Measurements from ENCODE around the gene ARL4D. TPM values are rescaled to one million over a fixed set of nuclear protein-coding genes. Genes with fewer than 3 reads are reported as not detected.

ARL4D gene
- total and polyA plus RNA-seq, 2 of the 8 experiments (the other 6 are each of a cell fraction or from before 2014, with no cell fraction given), result 8.4 to 9.2 TPM

DNA sequence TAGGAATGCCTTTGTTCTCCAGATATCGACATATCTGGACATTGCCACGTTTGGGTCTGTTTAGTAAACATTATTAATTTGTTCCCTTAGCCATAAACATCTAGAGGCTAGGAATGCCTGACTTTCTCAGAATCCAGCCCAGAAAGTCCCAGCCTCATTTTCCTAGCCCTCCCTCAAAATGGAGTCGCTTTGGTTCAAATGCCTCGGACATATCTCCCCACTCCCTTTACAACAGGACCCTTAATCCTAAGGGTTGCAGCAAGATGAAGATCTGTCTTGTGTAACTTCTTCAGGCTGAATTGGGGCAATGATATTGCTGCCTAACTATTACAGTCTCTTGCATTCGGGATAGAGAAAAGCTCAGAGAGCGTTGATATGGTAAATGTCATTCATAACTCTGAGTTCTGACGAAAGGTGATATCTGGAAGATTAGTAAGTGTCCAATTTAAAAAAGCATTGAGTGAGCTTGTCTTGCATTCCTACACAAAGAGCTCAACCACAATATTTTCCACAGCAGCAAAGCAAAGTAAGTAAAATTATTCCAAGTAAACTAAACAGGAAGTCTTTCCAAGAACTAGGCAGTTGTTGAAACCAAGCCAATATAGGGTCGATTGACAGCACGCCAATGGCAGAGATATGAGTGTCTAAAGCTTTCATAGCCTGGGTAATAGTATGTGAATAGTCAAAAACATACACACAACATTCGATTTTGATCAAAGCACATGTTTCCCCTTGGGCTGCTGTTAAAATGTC lies 46.0 kb upstream of the ARL4D start:
- Histone ChIP-seq H4K5ac (ENCODE audit: insufficient read length, low read depth, low read length) (no peak overlapping the region), H3K4me2 (ENCODE audit: insufficient read depth in 1 of 2, low read depth in 2 of 2, low read length in 2 of 2) (no peak overlapping the region), H3K36me3 (ENCODE audit: control insufficient read depth in 2 of 4, insufficient read depth in 4 of 4, low read length in 3 of 4) (0 out of 8 replicates have a peak, but pooled peaks cover 0 to 9% (median 0%) of the 10 kb centered on the region in 4 experiments), H3K18ac (ENCODE audit: extremely low read depth, low read length) (no peak overlapping the region), H3K4ac (replicated peaks; ENCODE audit: insufficient read length, low read depth, low read length) (no peak overlapping the region), H2BK20ac (ENCODE audit: low read length) (no peak overlapping the region), H3K9me3 (ENCODE audit: insufficient read depth in 2 of 2, low read depth in 1 of 2, low read length in 1 of 2) (peaks cover 20 to 22% of the 10 kb centered on the region in 2 experiments), H3K4me1 (replicated peaks in 1 of 4; ENCODE audit: control insufficient read depth in 3 of 4, insufficient read depth in 4 of 4, low read length in 3 of 4) (peaks cover 0 to 5% (median 3%) of the 10 kb centered on the region in 4 experiments; a peak in 2 of 7 replicates), H4K8ac (ENCODE audit: extremely low read depth, insufficient read depth, low read length) (no peak overlapping the region), H2BK120ac (replicated peaks; ENCODE audit: low read depth, low read length) (no peak overlapping the region), H3K4me3 (ENCODE audit: extremely low read depth in 1 of 4, insufficient read depth in 2 of 4, low read depth in 3 of 4, low read length in 4 of 4) (no peak overlapping the region), H3K79me1 (ENCODE audit: low read depth, low read length) (no peaks in the 10 kb centered on the region), H3K56ac (replicated peaks; ENCODE audit: insufficient read length, low read depth, low read length) (no peak overlapping the region), H4K20me1 (replicated peaks in 1 of 2; ENCODE audit: control insufficient read depth in 1 of 2, insufficient read depth in 2 of 2, low read length in 2 of 2) (no peaks in the 10 kb centered on the region), H4K91ac (replicated peaks; ENCODE audit: insufficient read length, low read length) (no peak overlapping the region), H2BK12ac (ENCODE audit: low read depth, low read length) (no peak overlapping the region), H3K23ac (ENCODE audit: insufficient read length) (no peak overlapping the region), H3K79me2 (ENCODE audit: control insufficient read depth in 1 of 2, insufficient read depth in 2 of 2, low read length in 2 of 2) (no peaks in the 10 kb centered on the region), H3K14ac (ENCODE audit: insufficient read length) (no peak overlapping the region), H3K27me3 (replicated peaks in 1 of 4; ENCODE audit: control insufficient read depth in 3 of 4, extremely low read depth in 1 of 4, insufficient read depth in 3 of 4, low read length in 3 of 4) (peaks cover 0 to 1% (median under 1%) of the 10 kb centered on the region in 4 experiments; a peak in 4 of 7 replicates), H2AK5ac (ENCODE audit: low read depth, low read length) (no peak overlapping the region), H3K9ac (replicated peaks in 1 of 4; ENCODE audit: extremely low read depth in 1 of 4, low read depth in 3 of 4, low read length in 3 of 4) (no peak overlapping the region), H2BK15ac (ENCODE audit: low read length) (no peak overlapping the region), H2AFZ (ENCODE audit: low read length) (no peak overlapping the region), H2BK5ac (ENCODE audit: low read depth, low read length) (no peak overlapping the region), H3K27ac (ENCODE audit: low read depth, low read length) (no peak overlapping the region), H3K23me2 (ENCODE audit: low read depth, low read length) (no peaks in the 10 kb centered on the region)
- DNase-seq (ENCODE audit: low read depth in 1 of 2, low spot score in 2 of 2) (no peak), FAIRE-seq (no peak)
- WGBS, 2 experiments (ENCODE audit: extremely low coverage in 1 of 2, insufficient coverage in 1 of 2, insufficient read length in 1 of 2, insufficient replicate concordance in 2 of 2, low coverage in 1 of 2, low lambda C conversion rate in 2 of 2, missing lambda C conversion rate in 1 of 2), result 90% methylated on average over 10 of the region's 10 CpGs; no CpG with 5 or more reads in 1 of the 2 experiments
- CTCF ChIA-PET (ENCODE audit: partially characterized antibody), result interaction anchor here (0.7 to 2.8 kb wide), 5 partner anchors 13 to 42 kb away, joined by 3 to 19 read pairs (median 6); no protein-coding TSS in a partner anchor
- POLR2A ChIA-PET (ENCODE audit: partially characterized antibody), result interaction anchor here (7.1 kb wide), 1 partner anchor 14 kb away, joined by 34 read pairs; no protein-coding TSS in a partner anchor
- TF ChIP-seq HDAC2 (IDR thresholded peaks at IDR 0.05; ENCODE audit: borderline replicate concordance in 1 of 2, low read depth in 2 of 2, low read length in 2 of 2) (no peak), KDM5A (IDR thresholded peaks at IDR 0.05; ENCODE audit: low read length) (no peak), MAX (IDR thresholded peaks at IDR 0.05) (no peak), NANOG (IDR thresholded peaks at IDR 0.05; ENCODE audit: insufficient read depth, low read depth, low read length, poor library complexity, severe bottlenecking) (no peak), SIX5 (IDR thresholded peaks at IDR 0.05; ENCODE audit: low read depth, low read length) (no peak), TEAD4 (IDR thresholded peaks at IDR 0.05; ENCODE audit: low read depth, low read length) (no peak), MAFK (IDR thresholded peaks at IDR 0.05; ENCODE audit: low read depth, low read length) (no peak), RBBP5 (IDR thresholded peaks at IDR 0.05; ENCODE audit: borderline replicate concordance, low read depth, low read length) (no peak), CREB1 (IDR thresholded peaks at IDR 0.05) (no peak), ATF3 (IDR thresholded peaks at IDR 0.05; ENCODE audit: insufficient read depth, low read depth, low read length) (no peak), YY1 (IDR thresholded peaks at IDR 0.05; ENCODE audit: low read depth, low read length) (no peak), POU5F1 (IDR thresholded peaks at IDR 0.05; ENCODE audit: low read depth, low read length) (no peak)
